Measurements from ENCODE around the gene PDK1.
"Not testable (repeated sequence)": the region's sequence is repeated elsewhere in the genome, so short reads cannot be mapped to it uniquely, and the experiment has no call there.

DNA sequence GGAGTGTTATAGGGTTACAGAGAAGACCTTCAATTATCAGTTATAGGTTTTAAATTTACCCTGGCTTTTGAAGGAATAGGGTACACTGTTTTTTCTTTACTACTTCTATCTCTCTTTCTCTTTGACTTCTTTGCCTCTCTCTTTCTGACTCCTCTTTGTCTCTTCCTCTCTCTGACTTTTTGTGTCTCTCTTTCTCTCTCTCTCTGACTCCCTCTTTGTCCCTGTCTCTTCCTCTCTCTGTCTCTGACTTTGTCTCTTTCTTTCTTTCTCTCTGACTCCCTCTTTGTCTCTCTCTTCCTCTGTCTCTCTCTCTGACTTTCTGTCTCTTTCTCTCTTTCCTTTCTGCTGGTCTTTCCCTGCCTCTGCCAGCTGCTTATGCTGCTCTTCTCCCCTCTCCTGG is 36.3 kb downstream of the PDK1 start:
- TF ChIP-seq, protein P1, sequence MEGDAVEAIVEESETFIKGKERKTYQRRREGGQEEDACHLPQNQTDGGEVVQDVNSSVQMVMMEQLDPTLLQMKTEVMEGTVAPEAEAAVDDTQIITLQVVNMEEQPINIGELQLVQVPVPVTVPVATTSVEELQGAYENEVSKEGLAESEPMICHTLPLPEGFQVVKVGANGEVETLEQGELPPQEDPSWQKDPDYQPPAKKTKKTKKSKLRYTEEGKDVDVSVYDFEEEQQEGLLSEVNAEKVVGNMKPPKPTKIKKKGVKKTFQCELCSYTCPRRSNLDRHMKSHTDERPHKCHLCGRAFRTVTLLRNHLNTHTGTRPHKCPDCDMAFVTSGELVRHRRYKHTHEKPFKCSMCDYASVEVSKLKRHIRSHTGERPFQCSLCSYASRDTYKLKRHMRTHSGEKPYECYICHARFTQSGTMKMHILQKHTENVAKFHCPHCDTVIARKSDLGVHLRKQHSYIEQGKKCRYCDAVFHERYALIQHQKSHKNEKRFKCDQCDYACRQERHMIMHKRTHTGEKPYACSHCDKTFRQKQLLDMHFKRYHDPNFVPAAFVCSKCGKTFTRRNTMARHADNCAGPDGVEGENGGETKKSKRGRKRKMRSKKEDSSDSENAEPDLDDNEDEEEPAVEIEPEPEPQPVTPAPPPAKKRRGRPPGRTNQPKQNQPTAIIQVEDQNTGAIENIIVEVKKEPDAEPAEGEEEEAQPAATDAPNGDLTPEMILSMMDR (IDR thresholded peaks at IDR 0.05) = not testable (repeated sequence)
- TF ChIP-seq POLR2A (IDR thresholded peaks at IDR 0.05) = not testable (repeated sequence)

Data from thyroid gland (tissue), 4 donors.